HCT116 (cell line): ENCODE data around the gene PTPRO.

ENCODE experiments used
- CEBPB ChIP-seq: IDR thresholded peaks from 2 replicates; pipeline ENCODE4 v1.6.1; 2012; ENCODE audit warnings: low read depth
- CTCF ChIP-seq, 3 experiments: fragments of 200-600 bp in 1 of 3; sonication (generic) in 1 of 3; IDR thresholded peaks in 2 of 3; conservative IDR thresholded peaks in 1 of 3; 2 replicates each; pipeline ENCODE4 v1.5.1; 2012 to 2017; ENCODE audit warnings: low read depth in 2 of 3, low read length in 2 of 3, antibody characterized with exemption in 1 of 3, borderline replicate concordance in 1 of 3, control low read depth in 1 of 3, mild to moderate bottlenecking in 1 of 3, mixed read lengths in 1 of 3, mixed run types in 1 of 3, moderate library complexity in 1 of 3; ENCODE audit not compliant: insufficient read depth in 1 of 3
- EZH2 ChIP-seq: fragments of 200-600 bp; sonication (generic); IDR thresholded peaks from 2 replicates; pipeline ENCODE4 v1.6.1; 2017; ENCODE audit warnings: antibody characterized with exemption, mixed run types
- EZH2phosphoT487 ChIP-seq: fragments of 200-600 bp; IDR thresholded peaks from 2 replicates; pipeline ENCODE4 v1.6.1; 2018; ENCODE audit warnings: antibody characterized with exemption, borderline replicate concordance
- POLR2A ChIP-seq: IDR thresholded peaks from 2 replicates; pipeline ENCODE4 v1.7.0; 2011; ENCODE audit warnings: borderline replicate concordance; ENCODE audit not compliant: insufficient read depth, insufficient read length; ENCODE audit errors: extremely low read depth
- POLR2AphosphoS5 ChIP-seq: IDR thresholded peaks from 2 replicates; pipeline ENCODE4 v1.6.1; 2011; ENCODE audit warnings: mild to moderate bottlenecking, low read depth, low read length, moderate library complexity
- SIN3A ChIP-seq: IDR thresholded peaks from 2 replicates; pipeline ENCODE4 v1.6.1; 2012; ENCODE audit warnings: low read depth
- ZBTB33 ChIP-seq: IDR thresholded peaks from 2 replicates; pipeline ENCODE4 v1.6.1; 2011; ENCODE audit warnings: mild to moderate bottlenecking, low read length, moderate library complexity; ENCODE audit not compliant: insufficient replicate concordance; ENCODE audit errors: extremely low read depth
- TF ChIP-seq, protein P1 (sequence below): IDR thresholded peaks from 2 replicates; pipeline ENCODE4 v1.6.1; 2012
- TF ChIP-seq, protein P2 (sequence below): IDR thresholded peaks from 2 replicates; pipeline ENCODE4 v1.6.1; 2012

DNA sequence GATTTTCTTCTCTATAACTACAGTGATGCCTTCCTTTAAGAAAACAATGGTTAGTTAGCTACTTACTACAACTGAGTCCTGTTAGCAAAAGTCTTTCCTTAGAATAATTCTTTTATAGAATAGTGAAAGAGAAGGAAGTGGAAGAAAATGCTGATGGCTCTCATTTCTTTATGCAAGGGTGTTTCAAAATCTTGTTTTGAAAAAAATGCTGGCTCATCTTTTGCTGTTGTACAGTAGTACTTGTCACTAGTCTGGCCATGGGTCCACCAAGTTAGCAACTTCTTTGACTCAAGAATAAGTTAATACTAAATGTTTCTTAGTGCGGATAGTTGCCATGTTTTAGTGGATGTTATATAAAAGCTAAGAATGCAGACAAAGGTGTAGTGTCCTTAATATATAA lies 225.4 kb downstream of the PTPRO start:
- no peak for TF ChIP-seq CTCF (IDR thresholded peaks at IDR 0.05 in 2 of 3, conservative IDR thresholded peaks at IDR 0.05 in 1 of 3; ENCODE audit: borderline replicate concordance in 1 of 3, insufficient read depth in 1 of 3, low read depth in 2 of 3, low read length in 2 of 3)
- TF ChIP-seq POLR2AphosphoS5 = no peak
- no peak for TF ChIP-seq POLR2A
- TF ChIP-seq, protein P1, sequence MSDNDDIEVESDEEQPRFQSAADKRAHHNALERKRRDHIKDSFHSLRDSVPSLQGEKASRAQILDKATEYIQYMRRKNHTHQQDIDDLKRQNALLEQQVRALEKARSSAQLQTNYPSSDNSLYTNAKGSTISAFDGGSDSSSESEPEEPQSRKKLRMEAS = no peak
- no peak for TF ChIP-seq EZH2
- TF ChIP-seq SIN3A = no peak
- TF ChIP-seq CEBPB = no peak
- TF ChIP-seq, protein P2, sequence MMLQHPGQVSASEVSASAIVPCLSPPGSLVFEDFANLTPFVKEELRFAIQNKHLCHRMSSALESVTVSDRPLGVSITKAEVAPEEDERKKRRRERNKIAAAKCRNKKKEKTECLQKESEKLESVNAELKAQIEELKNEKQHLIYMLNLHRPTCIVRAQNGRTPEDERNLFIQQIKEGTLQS = no peak
- TF ChIP-seq ZBTB33 = no peak
- TF ChIP-seq EZH2phosphoT487 = no peak
